Measurements from ENCODE around the gene ASB6.
A peak's percentile ranks its signal among the peaks of the same experiment; 100 is the strongest.

Gene ASB6

DNA sequence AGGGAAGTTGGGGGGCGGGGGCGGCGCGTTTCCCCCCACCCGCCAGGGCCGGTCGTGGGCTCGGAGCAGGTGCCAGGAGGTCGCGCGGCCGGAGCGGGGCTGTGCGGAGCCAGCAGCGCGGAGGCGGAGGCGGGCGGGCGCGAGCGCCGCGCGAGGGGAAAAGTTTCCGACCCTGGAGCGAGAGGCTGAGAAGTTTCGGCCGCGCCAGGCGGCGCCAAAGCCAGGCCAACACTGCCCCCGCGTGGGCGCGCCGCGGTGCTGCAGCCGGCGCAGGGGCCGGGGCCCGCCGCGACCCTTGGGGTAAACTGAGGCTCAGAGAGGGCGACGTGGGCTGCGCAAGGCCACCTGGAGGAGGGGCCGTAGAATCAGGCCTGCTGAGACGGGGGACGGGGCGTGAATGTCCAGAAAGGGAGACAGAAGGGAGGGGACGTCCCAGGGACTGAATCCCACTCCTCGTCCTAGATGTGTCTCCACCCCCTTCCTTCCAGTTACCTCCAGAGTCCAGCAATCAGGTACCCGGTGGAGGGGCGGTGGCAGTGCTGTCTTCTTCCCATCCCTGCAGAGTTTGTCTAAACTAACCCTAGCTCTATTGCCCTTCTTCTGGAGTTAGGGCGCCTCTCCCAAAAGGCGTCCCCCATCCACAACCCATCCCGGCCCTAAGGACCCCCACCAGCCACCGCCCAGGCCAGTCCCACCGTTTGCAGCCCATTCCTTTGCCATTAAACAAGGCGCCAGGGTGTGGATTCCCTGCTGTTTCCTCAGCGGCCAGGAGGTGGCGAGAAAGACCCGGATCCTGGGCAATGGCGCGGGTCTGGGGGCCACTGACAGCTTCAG is 31.3 kb downstream of the ASB6 start:
- DNase-seq (ENCODE audit: low read depth, low spot score): no peak

GRCh38 chr9:129610213-129610472 is 31.8 kb downstream of the ASB6 start:
- peak overlapping the region; percentile 59 for H3K27ac ChIP-seq
- no peak for DNase-seq (ENCODE audit: low read depth, low spot score)

More for the DNA sequence above, 31.3 kb downstream of the ASB6 start:
- peak overlapping the region; percentile 59 for H3K27ac ChIP-seq

DNA sequence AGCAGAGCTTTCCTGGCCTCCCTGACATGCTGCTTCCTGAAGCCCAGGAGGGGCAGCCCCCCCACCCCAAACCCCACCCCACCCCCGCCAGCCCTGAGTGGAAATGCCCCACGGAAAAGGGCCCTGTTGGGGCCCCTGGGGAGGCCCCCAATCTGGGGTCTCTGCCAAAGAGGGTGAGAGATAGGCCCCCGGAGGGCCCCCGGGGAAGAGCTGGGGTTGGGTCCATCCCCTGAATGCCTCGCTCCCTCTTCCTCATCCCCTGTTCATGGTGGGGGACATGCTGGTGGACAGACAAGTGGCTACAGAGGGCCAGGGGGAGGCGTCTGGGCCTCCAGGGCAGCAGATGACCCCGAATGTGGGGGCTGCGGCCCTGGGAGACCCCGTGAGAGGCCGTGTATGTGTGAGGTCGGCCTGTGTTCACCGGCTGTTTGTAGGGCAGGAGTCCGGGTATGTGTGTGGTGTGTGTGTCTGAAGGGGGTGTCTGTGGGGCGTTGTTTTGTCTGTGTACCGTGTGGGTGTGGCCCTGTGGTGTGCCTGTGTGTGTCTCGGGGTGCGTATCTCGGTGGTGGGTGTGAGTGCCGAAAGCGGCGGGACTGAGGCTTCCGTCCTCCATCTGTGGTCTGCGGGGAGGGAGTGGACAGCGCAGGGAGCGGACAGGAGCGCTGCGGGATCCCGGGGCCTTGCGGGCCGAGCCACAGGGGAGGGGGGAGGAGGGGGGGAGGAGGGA is 32.3 kb downstream of the ASB6 start:
- no peak for DNase-seq (ENCODE audit: low read depth, low spot score)
- peak overlapping the region; percentile 59 for H3K27ac ChIP-seq

GRCh38 chr9:129608561-129609481 is 33.1 kb downstream of the ASB6 start:
- no peak for DNase-seq (ENCODE audit: low read depth, low spot score)
- H3K27ac ChIP-seq: peak overlapping the region; percentile 85

- no peak for DNase-seq (ENCODE audit: low read depth, low spot score)
- H3K27ac ChIP-seq: peak overlapping the region; percentile 85
These were observed 34.9 kb downstream of the ASB6 start for GRCh38 chr9:129607027-129607387.

GRCh38 chr9:129606161-129607026 is 35.6 kb downstream of the ASB6 start:
- no peak for DNase-seq (ENCODE audit: low read depth, low spot score)
- peak overlapping the region; percentile 85 for H3K27ac ChIP-seq

GRCh38 chr9:129604766-129605163 is 37.2 kb downstream of the ASB6 start:
- H3K27ac ChIP-seq: no peak overlapping the region
- no peak for DNase-seq (ENCODE audit: low read depth, low spot score)

DNA sequence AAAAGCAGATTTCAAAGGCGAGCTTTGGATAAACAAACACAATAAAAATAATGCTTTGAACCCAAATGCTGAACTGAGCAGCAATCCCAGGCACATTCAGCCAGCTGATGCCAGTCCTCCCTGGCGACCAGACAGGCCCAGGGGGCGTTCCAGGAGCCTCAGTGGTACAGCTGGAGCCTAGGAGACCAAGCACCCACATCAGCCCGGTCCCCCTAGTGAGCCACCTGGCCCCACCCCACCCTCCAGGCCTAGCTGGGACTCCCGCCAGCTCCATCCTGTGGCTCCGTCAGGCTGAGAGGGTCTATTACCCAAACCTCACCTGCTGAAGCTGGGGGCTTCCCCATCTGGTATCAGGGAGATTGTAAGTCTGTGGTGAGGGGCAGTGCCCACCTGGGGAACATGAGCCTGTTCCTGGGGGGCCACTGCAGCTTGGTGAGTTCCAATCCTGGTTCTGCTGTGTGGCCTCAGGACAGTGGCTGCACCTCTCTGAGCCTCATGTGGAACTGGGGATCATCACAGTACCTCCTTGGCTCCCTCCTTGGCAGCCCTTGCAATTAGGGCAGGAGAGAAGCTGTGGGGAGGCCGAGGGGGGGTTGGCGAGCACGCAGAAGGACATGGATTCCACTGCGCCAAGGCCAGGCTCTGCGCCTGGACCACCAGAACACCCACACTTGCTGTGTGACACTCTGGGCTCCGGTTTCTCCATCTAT is 37.7 kb downstream of the ASB6 start:
- no peak for DNase-seq (ENCODE audit: low read depth, low spot score)
- no peak overlapping the region for H3K27ac ChIP-seq

DNA sequence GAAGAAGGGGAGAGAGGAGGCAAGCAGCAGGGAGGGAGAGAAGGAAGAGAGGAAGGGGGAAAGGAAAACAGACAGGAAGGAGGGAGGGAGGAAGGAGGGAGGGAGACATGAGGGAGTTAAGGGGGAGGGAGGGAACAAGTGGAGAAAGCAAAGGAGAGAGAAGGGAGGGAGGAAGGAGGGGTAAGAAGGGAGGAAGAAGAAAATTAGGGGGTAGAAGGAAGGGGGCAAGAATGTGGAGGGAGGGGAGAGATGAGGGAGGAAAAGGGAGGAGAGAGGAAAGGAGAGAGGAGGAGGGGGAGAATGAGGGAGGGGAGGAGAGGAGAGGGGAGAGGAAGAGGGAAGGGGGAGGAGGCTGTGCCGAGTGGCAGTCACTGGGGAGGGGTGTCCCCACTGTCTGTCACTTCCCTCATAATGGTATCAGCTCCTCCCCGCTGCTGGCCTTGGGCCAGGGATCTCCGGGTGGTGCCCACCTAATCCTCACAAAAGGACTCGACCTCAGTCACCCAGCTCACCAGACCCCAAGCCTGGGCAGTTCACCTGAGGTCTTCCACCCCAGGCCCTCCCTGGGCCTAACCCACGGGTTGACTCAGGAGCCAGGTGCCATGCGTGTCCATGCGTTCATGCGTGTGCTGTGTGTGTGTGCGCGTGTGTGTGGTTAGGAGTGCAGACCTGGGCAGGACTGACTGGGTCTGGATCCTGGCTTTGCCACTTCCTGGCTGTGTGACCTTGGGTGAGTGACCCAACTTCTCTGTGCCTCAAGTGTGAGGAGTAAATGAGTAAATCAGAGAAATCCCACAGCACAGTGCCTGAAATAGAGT is 39.1 kb downstream of the ASB6 start:
- H3K27ac ChIP-seq: no peak overlapping the region
- DNase-seq (ENCODE audit: low read depth, low spot score): no peak

GRCh38 chr9:129601082-129601674 is 40.8 kb downstream of the ASB6 start:
- DNase-seq (ENCODE audit: low read depth, low spot score): no peak
- H3K27ac ChIP-seq: no peak overlapping the region

- no peak for DNase-seq (ENCODE audit: low read depth, low spot score)
These were observed 43.8 kb downstream of the ASB6 start for GRCh38 chr9:129598089-129598596.

GRCh38 chr9:129597355-129598088 is 44.4 kb downstream of the ASB6 start:
- H3K27ac ChIP-seq: peak overlapping the region; percentile 63
- no peak for DNase-seq (ENCODE audit: low read depth, low spot score)

More at GRCh38 chr9:129598089-129598596, 43.8 kb downstream of the ASB6 start:
- H3K27ac ChIP-seq: peak overlapping the region; percentile 63

DNA sequence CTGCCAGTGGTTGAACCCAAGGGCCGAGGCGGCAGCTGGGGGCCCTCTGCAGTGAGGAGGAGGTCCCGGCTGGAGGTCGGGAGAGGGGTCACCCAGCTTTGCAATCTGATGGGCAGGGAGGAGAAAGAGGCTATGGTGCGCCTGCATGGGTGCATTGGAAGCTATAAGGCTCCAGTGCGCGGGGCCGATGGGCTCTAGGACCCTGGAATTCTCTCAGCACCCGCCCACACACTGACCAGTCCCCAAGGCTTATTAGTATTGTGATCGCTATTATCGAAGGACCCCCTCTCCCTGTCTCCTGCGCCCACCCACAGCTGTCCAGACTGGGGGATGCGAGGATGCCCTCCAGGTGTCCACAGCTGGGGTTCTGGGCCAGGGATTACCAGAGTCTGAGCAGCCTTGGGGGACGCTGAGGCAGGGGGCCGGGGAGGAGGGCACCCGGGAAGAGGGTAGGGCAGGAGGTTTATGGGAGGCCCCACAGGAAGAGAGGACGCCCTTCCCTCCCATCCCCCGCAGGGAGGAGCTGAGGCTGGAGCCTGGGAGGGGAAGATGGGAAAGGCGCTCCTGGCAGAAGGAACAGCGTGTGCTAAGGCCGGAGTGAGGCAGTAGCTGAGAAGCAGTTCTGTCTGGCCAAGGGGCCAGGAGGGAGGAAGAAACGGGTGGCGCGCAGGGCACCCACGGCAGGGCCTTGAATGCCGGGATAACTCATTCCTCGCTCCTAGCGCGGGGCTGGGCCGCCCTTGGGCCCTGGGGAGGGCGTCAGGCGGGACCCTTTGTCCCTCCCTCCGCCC is 45.2 kb downstream of the ASB6 start:
- H3K27ac ChIP-seq: peak overlapping the region; percentile 63
- DNase-seq (ENCODE audit: low read depth, low spot score): no peak

- no peak for DNase-seq (ENCODE audit: low read depth, low spot score)
- no peak overlapping the region for H3K27ac ChIP-seq
These were observed 45.9 kb downstream of the ASB6 start for GRCh38 chr9:129595903-129596540.

DNA sequence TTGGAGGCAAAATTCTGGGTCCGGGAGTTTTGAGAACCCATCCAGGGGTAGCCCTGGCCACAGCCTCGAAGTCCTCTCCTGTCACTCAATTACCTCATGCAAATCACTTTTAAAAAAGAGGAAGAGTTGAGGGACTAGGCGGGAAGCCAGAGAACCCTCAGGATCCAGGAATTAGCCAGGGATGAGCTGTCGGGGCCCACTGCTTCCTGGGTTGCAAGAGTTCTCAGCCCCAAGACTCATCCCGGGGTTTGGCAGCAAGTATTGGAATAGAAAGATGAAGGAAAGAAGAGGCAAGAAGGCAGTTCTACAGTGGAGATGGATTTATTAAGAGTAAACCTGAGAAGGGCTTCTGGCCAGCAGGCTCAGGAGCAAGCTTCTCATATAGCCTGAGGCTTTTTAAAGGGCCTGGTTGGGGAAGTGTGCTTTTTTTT is 46.6 kb downstream of the ASB6 start:
- no peak for DNase-seq (ENCODE audit: low read depth, low spot score)
- H3K27ac ChIP-seq: no peak overlapping the region

DNA sequence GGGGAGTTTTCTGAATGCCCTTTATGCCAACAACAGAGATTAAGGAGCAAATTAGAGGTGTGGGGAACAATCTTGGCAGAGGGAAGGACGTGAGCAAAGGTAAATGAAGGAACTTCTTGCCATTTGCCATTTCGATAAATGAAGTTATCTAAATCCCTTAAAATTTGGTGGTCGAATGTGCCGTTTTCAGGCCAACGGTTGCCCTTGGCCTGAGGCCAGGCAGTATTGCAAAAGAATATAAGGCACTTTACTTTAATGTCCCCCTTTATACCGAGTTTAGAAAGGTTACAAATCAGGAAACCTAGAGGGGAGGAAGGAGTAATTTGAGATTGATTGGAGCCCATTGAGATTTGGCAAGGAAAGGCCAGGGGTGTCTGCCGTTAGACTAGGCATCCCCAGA is 47.3 kb downstream of the ASB6 start:
- DNase-seq (ENCODE audit: low read depth, low spot score): no peak
- no peak overlapping the region for H3K27ac ChIP-seq

Measured in epithelial cell of prostate (primary cell).